ENCODE results near the gene MYH3.

Gene MYH3

GRCh38 chr17:10583834-10584233, 73.3 kb downstream of the MYH3 start:
- TF ChIP-seq CTCF (IDR thresholded peaks at IDR 0.05), result no peak
- TF ChIP-seq ZFX (IDR thresholded peaks at IDR 0.05; ENCODE audit: borderline replicate concordance), result no peak
- no peak overlapping the region for H3K27ac ChIP-seq

- TF ChIP-seq ZFX (IDR thresholded peaks at IDR 0.05; ENCODE audit: borderline replicate concordance) (no peak), CTCF (IDR thresholded peaks at IDR 0.05) (no peak)
- no peak overlapping the region for H3K27ac ChIP-seq
Observed at GRCh38 chr17:10579270-10579669, 77.8 kb downstream of the MYH3 start.
